Panc1 (cell line): ENCODE results near the gene HOTAIR.

Experiments used
- CTCF ChIP-seq: fragments of 450-650 bp; IDR thresholded peaks from 2 replicates; pipeline ENCODE4 v1.5.1; 2017; ENCODE audit warnings: mild to moderate bottlenecking
- POLR2AphosphoS5 ChIP-seq: IDR thresholded peaks from 2 replicates; pipeline ENCODE4 v1.6.1; 2012; ENCODE audit warnings: mild to moderate bottlenecking, low read depth, low read length, moderate library complexity
- REST ChIP-seq, 2 experiments: IDR thresholded peaks; 2 replicates each; pipeline ENCODE4 v1.6.1; 2011 to 2012; ENCODE audit warnings: low read depth in 2 of 2, control low read depth in 1 of 2, low read length in 1 of 2, mild to moderate bottlenecking in 1 of 2, moderate library complexity in 1 of 2; ENCODE audit not compliant: insufficient read depth in 1 of 2
- SIN3A ChIP-seq: IDR thresholded peaks from 2 replicates; pipeline ENCODE4 v1.6.1; 2012; ENCODE audit warnings: low read depth, mild to moderate bottlenecking, low read length, moderate library complexity, borderline replicate concordance; ENCODE audit not compliant: insufficient read depth

GRCh38 chr12:54005853-54006558, 31.3 kb upstream of the HOTAIR start:
- TF ChIP-seq CTCF (peak; percentile 91), SIN3A (peak; percentile 72; the same call in 1 of the 2 replicates), POLR2AphosphoS5 (no peak; the same call in 1 of the 2 replicates), REST (IDR thresholded peaks at IDR 0.05; ENCODE audit: insufficient read depth in 1 of 2, low read depth in 2 of 2, low read length in 1 of 2) (no peak)
